GM19238 (cell line): Measurements from ENCODE around the gene ABCG1.

Experiments
- DNase-seq: peaks from one replicate; pipeline ENCODE4 v3.0.0; 2011; ENCODE audit warnings: low spot score; ENCODE audit not compliant: insufficient read length

Gene ABCG1

GRCh38 chr21:42191696-42192595 is 27.0 kb upstream of the ABCG1 start:
- DNase-seq = no peak

GRCh38 chr21:42193131-42193671 is 25.7 kb upstream of the ABCG1 start:
- DNase-seq = no peak

DNA sequence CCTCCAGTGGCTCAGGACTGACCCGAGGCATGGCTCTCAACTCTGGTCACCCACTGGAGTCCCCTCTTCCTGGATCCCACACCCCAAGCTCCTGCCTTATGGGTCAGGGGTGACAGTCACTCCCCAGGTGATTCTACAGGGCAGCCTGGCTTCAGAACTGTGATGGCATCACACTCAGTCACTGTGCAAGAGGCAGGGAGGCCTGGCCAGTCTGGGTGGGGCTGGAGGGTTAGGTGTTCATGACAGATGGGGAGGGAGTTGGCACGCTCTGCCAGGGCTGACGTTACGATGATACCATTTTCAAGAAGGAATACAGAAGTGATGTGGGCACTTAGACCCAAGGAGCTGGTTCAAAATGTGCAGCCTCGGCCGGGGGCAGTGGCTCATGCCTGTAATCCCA is 25.2 kb upstream of the ABCG1 start:
- no peak for DNase-seq

- no peak for DNase-seq
These were observed 24.1 kb upstream of the ABCG1 start for GRCh38 chr21:42194863-42195262.

DNA sequence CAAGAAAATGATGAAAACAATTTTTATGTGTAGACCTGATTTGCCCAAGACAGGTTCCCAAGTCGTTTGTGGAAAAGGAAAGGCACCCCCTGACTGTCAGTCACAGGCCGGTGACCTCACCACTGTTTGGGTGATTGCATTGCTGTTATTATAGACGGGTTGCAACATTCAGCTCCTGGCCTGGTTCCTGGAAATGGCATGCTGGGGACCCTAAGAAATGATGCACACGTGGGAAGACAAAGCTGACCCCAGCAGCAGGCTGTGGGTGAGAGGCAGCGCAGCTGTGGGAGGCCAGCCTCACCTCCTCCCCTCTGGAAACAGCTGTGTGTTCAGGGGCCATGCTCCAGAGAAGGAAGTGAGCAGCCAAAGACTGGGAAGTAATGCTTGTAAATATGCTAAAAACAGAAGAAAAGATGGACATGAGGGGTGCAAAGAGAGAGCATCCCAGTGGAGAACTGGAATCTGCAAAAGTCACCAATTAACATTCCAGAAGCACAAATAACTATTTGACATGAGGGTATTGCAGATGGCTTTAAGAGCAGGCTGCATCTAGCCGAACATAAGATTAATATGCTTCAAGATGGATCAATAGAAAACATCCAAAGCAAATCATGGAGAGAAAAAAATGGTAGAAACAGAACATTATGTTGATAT is 23.4 kb upstream of the ABCG1 start:
- DNase-seq = no peak

- DNase-seq = no peak
These were observed 19.7 kb upstream of the ABCG1 start for GRCh38 chr21:42198929-42199867.

DNA sequence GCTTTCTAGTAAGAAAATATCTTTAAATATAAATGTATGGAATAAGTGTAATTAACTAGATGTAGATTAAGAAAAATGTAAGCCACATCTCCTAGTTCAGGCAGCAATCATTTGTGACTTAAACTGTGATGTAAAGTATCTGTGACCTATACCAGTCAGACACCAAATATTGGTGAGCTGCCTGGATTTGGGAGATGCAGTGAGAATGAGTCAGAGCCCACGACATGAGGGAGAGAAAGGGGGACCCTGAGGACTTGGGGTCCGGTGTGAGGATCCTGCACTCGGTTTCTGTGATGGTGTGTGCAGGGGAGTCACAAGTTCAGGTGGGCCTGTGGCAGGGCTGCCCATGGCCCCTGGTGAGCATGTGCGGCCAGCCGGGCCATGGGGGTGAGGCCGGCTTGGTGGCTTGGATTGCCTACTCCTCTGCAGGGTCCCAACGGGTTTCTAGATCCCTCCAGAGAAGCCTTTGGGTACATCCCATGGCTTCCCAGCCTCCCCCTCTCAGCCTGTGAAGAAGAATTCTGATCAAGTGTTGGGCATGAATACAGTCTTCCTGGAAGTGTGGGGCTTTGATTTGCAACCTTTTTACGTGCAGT is 19.0 kb upstream of the ABCG1 start:
- no peak for DNase-seq

DNA sequence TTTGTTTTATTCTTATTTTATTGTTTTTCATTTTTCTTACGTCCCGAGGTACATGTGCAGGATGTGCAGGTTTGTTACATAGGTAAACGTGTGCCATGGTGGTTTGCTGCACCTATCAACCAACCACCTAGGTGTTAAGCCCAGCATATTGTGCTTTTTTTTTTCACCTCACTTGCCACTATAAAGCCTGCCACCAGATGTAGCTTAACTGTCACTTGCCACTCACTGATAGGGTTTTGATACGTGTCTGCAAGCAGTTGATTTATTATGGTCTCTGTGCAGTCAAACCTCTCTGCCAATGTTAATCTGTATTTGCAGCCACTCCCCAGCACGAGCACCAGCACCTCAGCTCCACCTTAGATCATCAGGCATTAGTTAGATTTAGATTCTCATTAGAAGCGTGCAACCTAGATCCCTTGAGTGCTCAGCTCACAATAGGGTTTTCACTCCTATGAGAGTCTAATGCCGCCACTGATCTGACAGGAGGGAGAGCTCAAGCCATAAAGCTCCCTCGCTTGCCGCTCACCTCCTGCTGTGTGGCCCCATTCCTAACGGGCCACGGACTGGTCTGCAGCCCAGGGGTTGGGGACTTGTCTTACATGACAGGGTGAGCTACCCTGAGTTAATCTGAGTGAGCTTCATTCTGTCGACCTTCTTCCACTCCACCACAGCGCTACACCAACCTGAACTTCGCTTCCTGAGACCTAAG is 17.9 kb upstream of the ABCG1 start:
- no peak for DNase-seq

DNA sequence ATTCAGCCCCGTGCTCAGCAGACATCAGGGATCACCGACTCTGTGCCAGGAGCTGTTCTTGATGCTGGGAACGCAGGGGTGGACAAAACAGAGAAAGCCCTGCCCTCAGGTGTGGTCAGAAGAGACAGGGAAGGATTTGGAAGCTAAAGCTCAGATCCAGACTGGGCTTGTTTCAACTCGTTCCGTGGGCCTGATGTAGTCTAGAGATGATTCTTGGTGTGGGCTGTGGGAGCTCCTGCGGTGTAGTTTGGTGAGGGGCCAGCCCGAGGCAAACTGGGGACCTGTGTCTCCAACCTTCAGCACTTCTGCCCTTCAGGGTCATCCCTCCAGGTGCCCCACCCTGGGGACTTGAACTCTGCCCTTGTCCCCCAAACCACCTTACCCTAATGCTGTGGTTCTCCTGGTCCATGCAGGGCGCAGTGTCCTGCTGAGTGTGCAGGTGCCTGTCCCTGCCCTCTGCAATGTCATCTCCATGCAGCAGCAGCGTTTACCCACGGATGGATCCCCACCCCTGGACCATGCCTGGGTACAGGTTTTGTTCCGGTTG is 17.3 kb upstream of the ABCG1 start:
- no peak for DNase-seq

DNA sequence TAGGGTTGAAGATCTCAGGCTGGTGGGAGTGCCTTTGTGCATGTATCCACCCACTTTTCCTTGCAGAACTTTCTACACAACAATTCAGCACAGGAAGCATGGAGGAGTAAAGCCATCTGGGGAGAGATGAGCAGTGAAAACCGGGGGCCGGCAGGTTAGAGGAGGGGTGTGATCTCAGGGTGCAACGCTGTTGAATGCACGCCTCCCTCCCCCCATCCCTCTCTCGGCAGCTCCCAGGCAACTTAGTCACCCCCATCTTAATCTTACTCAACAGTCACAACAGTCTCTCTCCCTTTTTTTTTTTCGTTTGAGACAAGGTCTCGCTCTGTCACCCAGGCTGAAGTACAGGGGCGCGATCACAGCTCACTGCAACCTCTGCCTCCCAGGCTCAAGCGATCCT is 16.6 kb upstream of the ABCG1 start:
- DNase-seq = no peak

- no peak for DNase-seq
These were observed 15.6 kb upstream of the ABCG1 start for GRCh38 chr21:42203321-42203720.

DNA sequence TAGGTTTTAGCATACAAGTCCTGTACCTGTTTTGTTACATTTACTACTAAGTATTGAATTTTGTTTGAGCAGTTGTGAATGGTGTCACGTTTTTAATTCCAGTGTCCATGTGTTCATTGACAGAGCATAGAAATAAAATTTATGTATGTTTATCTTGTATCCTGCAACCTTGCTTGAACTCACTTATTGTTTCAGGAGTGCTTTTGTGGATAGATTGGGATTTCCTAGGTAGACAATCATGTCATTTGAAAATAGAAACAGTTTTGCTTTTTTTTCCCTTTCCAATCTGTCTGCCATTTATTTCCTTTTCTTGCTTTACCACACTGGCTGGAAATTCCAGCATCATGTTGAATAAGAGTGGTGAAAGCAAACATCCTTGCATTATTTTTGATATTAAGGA is 15.0 kb upstream of the ABCG1 start:
- DNase-seq = no peak

- DNase-seq = no peak
These were observed 11.5 kb upstream of the ABCG1 start for GRCh38 chr21:42207426-42207825.

- no peak for DNase-seq
These were observed 10.9 kb upstream of the ABCG1 start for GRCh38 chr21:42208036-42208435.

DNA sequence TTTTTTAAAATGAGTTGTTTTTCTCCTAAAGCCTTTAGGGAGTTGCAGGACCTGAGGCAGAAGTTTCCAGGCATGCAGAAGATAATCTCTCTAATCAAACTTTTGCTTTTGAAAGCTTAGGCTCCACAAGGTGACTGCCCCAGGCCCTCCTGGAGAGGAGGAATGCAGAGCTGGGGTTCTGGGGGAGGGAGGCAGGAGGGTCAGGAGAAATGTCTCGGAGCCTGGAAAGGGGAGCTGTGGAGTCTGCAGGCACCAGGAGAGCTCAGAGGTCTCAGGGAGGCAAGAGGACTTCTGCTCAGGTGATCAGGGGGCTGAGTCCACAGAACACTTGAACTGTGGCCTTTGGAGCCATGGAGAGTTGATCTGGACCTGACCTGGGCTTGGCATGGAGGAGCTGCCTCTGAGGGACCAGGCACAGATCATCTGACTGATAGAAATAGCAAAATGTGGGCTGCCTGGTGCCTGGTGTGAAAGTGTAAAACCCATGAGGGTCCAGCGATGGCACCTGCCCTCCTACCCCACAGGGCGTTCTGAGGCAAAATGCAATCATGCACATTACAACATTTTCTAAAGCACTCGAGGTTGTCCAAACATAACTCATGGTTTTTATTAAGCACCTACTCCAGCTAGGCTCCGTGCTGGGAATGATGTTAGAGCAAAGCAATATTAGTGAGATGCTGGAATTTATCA is 10.0 kb upstream of the ABCG1 start:
- no peak for DNase-seq

DNA sequence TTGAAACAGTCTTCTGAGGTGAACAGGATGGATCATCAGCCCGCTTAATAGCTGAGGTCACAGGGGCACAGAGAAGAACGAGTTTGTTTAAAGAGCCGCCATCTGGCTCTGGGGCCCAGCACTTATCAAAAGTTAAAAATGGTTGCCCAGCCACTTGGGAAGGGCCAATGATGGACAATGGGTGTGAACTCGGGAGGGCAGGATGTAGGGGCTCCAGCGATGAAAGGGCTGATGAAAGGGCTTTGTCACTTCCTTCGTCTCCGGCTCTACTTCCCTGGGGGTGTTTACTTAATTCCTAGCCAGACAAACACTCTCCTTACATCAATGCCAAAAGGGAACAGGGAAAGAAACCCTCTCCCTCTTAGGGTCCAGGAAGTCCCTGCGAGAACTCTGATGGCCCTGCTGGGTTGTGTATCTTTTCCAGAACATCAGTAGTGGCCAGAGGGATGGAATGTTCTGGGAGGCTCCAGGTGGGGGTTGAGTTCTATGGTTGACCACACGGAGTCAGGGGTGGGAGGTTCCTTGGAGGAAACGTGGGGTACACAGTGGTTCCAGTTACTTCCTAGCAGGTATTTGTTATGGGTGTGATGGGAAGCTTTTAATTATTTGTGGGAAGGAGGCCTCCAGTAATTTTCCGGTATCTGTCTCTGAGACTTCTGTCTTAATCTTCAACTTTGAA is 9.0 kb upstream of the ABCG1 start:
- DNase-seq = no peak

DNA sequence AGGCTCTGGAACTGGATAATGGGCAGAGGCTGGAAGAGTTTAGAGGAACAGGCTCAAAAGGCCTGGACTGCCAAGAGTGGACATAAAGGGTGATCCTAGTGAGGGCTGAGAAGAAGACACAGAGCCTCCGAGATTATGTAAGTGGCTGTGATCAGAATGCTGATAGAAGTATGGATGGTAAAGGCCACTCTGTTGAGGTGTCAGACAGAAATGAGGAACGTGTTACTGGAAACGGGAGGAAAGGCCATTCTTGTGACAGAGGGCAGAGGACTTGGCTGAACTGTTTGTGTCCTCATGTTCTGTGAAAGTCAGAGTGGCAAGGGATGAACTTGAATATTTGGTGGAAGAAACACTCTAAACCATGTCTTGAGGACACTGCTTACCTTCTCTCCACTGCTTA is 6.7 kb upstream of the ABCG1 start:
- no peak for DNase-seq

GRCh38 chr21:42213082-42213774 is 5.7 kb upstream of the ABCG1 start:
- DNase-seq = no peak
